Spleen (tissue), 7 donors: Measurements from ENCODE around the gene LPAR6.

Experiments
- POLR2A ChIP-seq, 3 donors: fragments of 450-650 bp; IDR thresholded peaks; one replicate each; pipeline ENCODE4 v1.5.1; 2017; ENCODE audit warnings: antibody characterized with exemption in 3 of 3, mild to moderate bottlenecking in 1 of 3
- POLR2AphosphoS5 ChIP-seq, 3 donors: sonication (generic); formaldehyde crosslinking; IDR thresholded peaks; one replicate each; pipeline ENCODE4 v1.5.1; 2017; ENCODE audit warnings: antibody characterized with exemption in 3 of 3
- TF ChIP-seq, protein P1 (sequence below), 11 experiments: fragments of 200-600 bp in 7 of 11; fragments of 450-650 bp in 4 of 11; sonication (generic) in 4 of 11; IDR thresholded peaks in 8 of 11; conservative IDR thresholded peaks in 3 of 11; 1 replicate in 7 of 11; 2 replicates in 4 of 11; pipeline versions ENCODE4 v1.4.0 to v1.8.0; 2016 to 2021; ENCODE audit warnings: antibody characterized with exemption in 11 of 11, inconsistent platforms in 4 of 11, mild to moderate bottlenecking in 1 of 11
- donor health status: DM: no; HTN: no; CAD: no; lungs with moderate emphysema.
- donor health status: DM: no; HTN: no; CAD: no.
- donor health status: DM: no; HTN: no; CAD: no.

DNA sequence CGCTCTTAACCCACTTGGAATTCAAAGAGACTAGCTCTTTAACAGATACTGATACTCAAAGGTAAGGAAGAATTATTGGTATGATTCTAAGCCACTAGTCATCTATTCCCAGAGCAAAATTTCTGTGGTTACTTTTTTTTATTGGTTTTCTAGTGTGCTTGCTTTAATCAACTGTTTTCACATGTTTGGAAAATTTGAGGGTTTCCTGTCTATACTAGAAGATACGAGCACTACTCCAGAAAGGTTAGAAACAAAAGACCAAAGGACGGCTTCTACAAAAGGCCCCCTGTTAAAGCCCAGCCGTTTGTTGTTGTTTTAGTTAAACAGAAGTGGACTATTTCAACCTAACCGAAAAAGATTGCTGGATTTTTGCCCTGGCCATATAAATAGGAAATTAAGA lies 18.5 kb upstream of the LPAR6 start:
- TF ChIP-seq, protein P1, sequence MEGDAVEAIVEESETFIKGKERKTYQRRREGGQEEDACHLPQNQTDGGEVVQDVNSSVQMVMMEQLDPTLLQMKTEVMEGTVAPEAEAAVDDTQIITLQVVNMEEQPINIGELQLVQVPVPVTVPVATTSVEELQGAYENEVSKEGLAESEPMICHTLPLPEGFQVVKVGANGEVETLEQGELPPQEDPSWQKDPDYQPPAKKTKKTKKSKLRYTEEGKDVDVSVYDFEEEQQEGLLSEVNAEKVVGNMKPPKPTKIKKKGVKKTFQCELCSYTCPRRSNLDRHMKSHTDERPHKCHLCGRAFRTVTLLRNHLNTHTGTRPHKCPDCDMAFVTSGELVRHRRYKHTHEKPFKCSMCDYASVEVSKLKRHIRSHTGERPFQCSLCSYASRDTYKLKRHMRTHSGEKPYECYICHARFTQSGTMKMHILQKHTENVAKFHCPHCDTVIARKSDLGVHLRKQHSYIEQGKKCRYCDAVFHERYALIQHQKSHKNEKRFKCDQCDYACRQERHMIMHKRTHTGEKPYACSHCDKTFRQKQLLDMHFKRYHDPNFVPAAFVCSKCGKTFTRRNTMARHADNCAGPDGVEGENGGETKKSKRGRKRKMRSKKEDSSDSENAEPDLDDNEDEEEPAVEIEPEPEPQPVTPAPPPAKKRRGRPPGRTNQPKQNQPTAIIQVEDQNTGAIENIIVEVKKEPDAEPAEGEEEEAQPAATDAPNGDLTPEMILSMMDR (IDR thresholded peaks at IDR 0.05 in 8 of 11, conservative IDR thresholded peaks at IDR 0.05 in 3 of 11) = no peak
- TF ChIP-seq POLR2A (IDR thresholded peaks at IDR 0.05) = no peak
- no peak for TF ChIP-seq POLR2AphosphoS5 (IDR thresholded peaks at IDR 0.05)
